Activated CD4-positive, alpha-beta T cell treated with anti-CD3 and anti-CD28 coated beads, Interleukin-2, Interleukin-6, amounts not matched to agents 100 ng/mL and 50 ng/mL, durations not matched to agents 16 hours and 8 hours (primary cell): ENCODE results near the gene UVRAG.
A peak's percentile ranks its signal among the peaks of the same experiment; 100 is the strongest.
"Not testable (repeated sequence)": the region's sequence is repeated elsewhere in the genome, so short reads cannot be mapped to it uniquely, and the experiment has no call there.

Experiments
- DNase-seq: peaks from one replicate; pipeline ENCODE4 v3.0.0-alpha.2; 2020

The UVRAG gene

GRCh38 chr11:75925785-75926164 is 110.8 kb downstream of the UVRAG start:
- no peak for DNase-seq

- no peak for DNase-seq
These were observed 114.7 kb downstream of the UVRAG start for GRCh38 chr11:75929706-75930105.

- no peak for DNase-seq
These were observed 115.5 kb downstream of the UVRAG start for GRCh38 chr11:75930534-75930933.

- DNase-seq: no peak
These were observed 116.1 kb downstream of the UVRAG start for GRCh38 chr11:75931124-75931523.

- not testable (repeated sequence) for DNase-seq
These were observed 118.7 kb downstream of the UVRAG start for GRCh38 chr11:75933736-75934135.

GRCh38 chr11:75934851-75935250 is 119.8 kb downstream of the UVRAG start:
- DNase-seq: no peak

- no peak for DNase-seq
These were observed 123.5 kb downstream of the UVRAG start for GRCh38 chr11:75938543-75938942.

- no peak for DNase-seq
These were observed 124.5 kb downstream of the UVRAG start for GRCh38 chr11:75939516-75939915.

- DNase-seq: no peak
These were observed 125.0 kb downstream of the UVRAG start for GRCh38 chr11:75939992-75940391.

- no peak for DNase-seq
These were observed 125.9 kb downstream of the UVRAG start for GRCh38 chr11:75940911-75941310.

GRCh38 chr11:75944515-75944914 is 129.5 kb downstream of the UVRAG start:
- DNase-seq: no peak

GRCh38 chr11:75945446-75945845 is 130.4 kb downstream of the UVRAG start:
- DNase-seq: no peak

- DNase-seq: no peak
These were observed 130.9 kb downstream of the UVRAG start for GRCh38 chr11:75945947-75946346.

- DNase-seq: no peak
These were observed 131.8 kb downstream of the UVRAG start for GRCh38 chr11:75946531-75947530.

- DNase-seq: no peak
These were observed 134.1 kb downstream of the UVRAG start for GRCh38 chr11:75949023-75949672.

GRCh38 chr11:75950141-75950540 is 135.1 kb downstream of the UVRAG start:
- no peak for DNase-seq

- no peak for DNase-seq
These were observed 139.0 kb downstream of the UVRAG start for GRCh38 chr11:75954039-75954438.

GRCh38 chr11:75955443-75955842 is 140.4 kb downstream of the UVRAG start:
- no peak for DNase-seq

- no peak for DNase-seq
These were observed 144.5 kb downstream of the UVRAG start for GRCh38 chr11:75959540-75959939.

- DNase-seq: no peak
These were observed 149.1 kb downstream of the UVRAG start for GRCh38 chr11:75964071-75964470.

GRCh38 chr11:75966537-75967287 is 151.7 kb downstream of the UVRAG start:
- peak; percentile 8 for DNase-seq

GRCh38 chr11:75968021-75968625 is 153.1 kb downstream of the UVRAG start:
- DNase-seq: no peak
